IPS DF 6.9 (cell line): ENCODE results near the gene PPM1N.
A peak's percentile ranks its signal among the peaks of the same experiment; 100 is the strongest.

Source experiments
- DNase-seq: peaks from one replicate; pipeline ENCODE4 v3.0.0-alpha.2; 2013; ENCODE audit warnings: low read depth, low spot score
- H3K27ac ChIP-seq: one replicate; pipeline ENCODE4 v1.5.1; 2013; ENCODE audit warnings: low read length, control low read depth
- H3K27me3 ChIP-seq: 2 replicates; pipeline ENCODE4 v1.6.1; 2013; ENCODE audit warnings: mild to moderate bottlenecking, low read length; ENCODE audit not compliant: control insufficient read depth, insufficient read depth
- H3K36me3 ChIP-seq: 2 replicates; pipeline ENCODE4 v1.6.1; 2013; ENCODE audit warnings: low read length; ENCODE audit not compliant: control insufficient read depth, insufficient read depth
- H3K4me1 ChIP-seq: 2 replicates; pipeline ENCODE4 v1.6.1; 2013; ENCODE audit warnings: low read length; ENCODE audit not compliant: control insufficient read depth, insufficient read depth
- H3K4me3 ChIP-seq: 2 replicates; pipeline ENCODE4 v1.5.1; 2013; ENCODE audit warnings: mild to moderate bottlenecking, low read length
- H3K9me3 ChIP-seq: 2 replicates; pipeline ENCODE4 v1.6.1; 2013; ENCODE audit warnings: low read length, inconsistent platforms; ENCODE audit not compliant: control insufficient read depth, insufficient read depth
- WGBS: extraction: QIAGEN DNeasy Blood & Tissue Kit; methylation state at CpG from one replicate; pipeline ENCODE4 v1.1.7; 2013; ENCODE audit warnings: mixed read lengths, missing lambda C conversion rate; ENCODE audit not compliant: insufficient read length, insufficient coverage; 5-methylcytosine and 5-hydroxymethylcytosine counted together

PPM1N gene

GRCh38 chr19:45522010-45522941, 24.0 kb downstream of the PPM1N start:
- H3K27ac ChIP-seq = no peak overlapping the region

GRCh38 chr19:45523642-45524256, 25.5 kb downstream of the PPM1N start:
- no peak overlapping the region for H3K27ac ChIP-seq
- H3K4me3 ChIP-seq = no peak overlapping the region
- peak; percentile 72 for DNase-seq
- no peaks in the 10 kb centered on the region for H3K9me3 ChIP-seq
- peaks cover 24% of the 10 kb centered on the region for H3K36me3 ChIP-seq
- H3K27me3 ChIP-seq = no peaks in the 10 kb centered on the region
- WGBS = no CpG with 5 or more reads among the region's 9 CpGs
- peaks cover 6% of the 10 kb centered on the region for H3K4me1 ChIP-seq

More at GRCh38 chr19:45522010-45522941, 24.0 kb downstream of the PPM1N start:
- H3K4me1 ChIP-seq = peaks cover 1% of the 10 kb centered on the region; the same call in 1 of the 2 replicates
- WGBS = no CpG with 5 or more reads among the region's 24 CpGs
- no peak overlapping the region for H3K4me3 ChIP-seq
- H3K9me3 ChIP-seq = no peaks in the 10 kb centered on the region
- H3K36me3 ChIP-seq = peaks cover 35% of the 10 kb centered on the region
- no peaks in the 10 kb centered on the region for H3K27me3 ChIP-seq
- no peak for DNase-seq

GRCh38 chr19:45524575-45525129, 26.4 kb downstream of the PPM1N start:
- Histone ChIP-seq H3K36me3 (peaks cover 24% of the 10 kb centered on the region), H3K27me3 (no peaks in the 10 kb centered on the region), H3K27ac (no peak overlapping the region), H3K9me3 (no peaks in the 10 kb centered on the region), H3K4me3 (no peak overlapping the region), H3K4me1 (peaks cover 6% of the 10 kb centered on the region)
- DNase-seq = no peak
- WGBS = no CpG with 5 or more reads among the region's 15 CpGs

GRCh38 chr19:45526143-45526542, 27.9 kb downstream of the PPM1N start:
- H3K27ac ChIP-seq = no peak overlapping the region
- peak; percentile 88 for DNase-seq
- H3K4me3 ChIP-seq = no peak overlapping the region
- no CpG with 5 or more reads among the region's 9 CpGs for WGBS
- peaks cover 14% of the 10 kb centered on the region for H3K36me3 ChIP-seq
- H3K9me3 ChIP-seq = no peaks in the 10 kb centered on the region
- no peaks in the 10 kb centered on the region for H3K27me3 ChIP-seq
- peaks cover 6% of the 10 kb centered on the region for H3K4me1 ChIP-seq

GRCh38 chr19:45526971-45527370, 28.7 kb downstream of the PPM1N start:
- Histone ChIP-seq H3K36me3 (peaks cover 13% of the 10 kb centered on the region), H3K27me3 (no peaks in the 10 kb centered on the region), H3K4me1 (peaks cover 6% of the 10 kb centered on the region), H3K27ac (no peak overlapping the region), H3K9me3 (no peaks in the 10 kb centered on the region), H3K4me3 (no peak overlapping the region)
- DNase-seq = no peak
- no CpG with 5 or more reads among the region's 4 CpGs for WGBS

GRCh38 chr19:45527731-45528130, 29.5 kb downstream of the PPM1N start:
- H3K36me3 ChIP-seq = peaks cover 13% of the 10 kb centered on the region
- H3K27me3 ChIP-seq = no peaks in the 10 kb centered on the region
- H3K4me3 ChIP-seq = no peak overlapping the region
- no peaks in the 10 kb centered on the region for H3K9me3 ChIP-seq
- WGBS = no CpG with 5 or more reads among the region's 15 CpGs
- H3K4me1 ChIP-seq = peaks cover 6% of the 10 kb centered on the region
- no peak for DNase-seq
- no peak overlapping the region for H3K27ac ChIP-seq

GRCh38 chr19:45528149-45528743, 30.0 kb downstream of the PPM1N start:
- H3K36me3 ChIP-seq = peaks cover 13% of the 10 kb centered on the region
- whole genome bisulfite sequencing = no CpG with 5 or more reads among the region's 17 CpGs
- peak overlapping the region; percentile 36; the same call in 1 of the 2 replicates for H3K4me3 ChIP-seq
- H3K27ac ChIP-seq = no peak overlapping the region
- H3K27me3 ChIP-seq = no peaks in the 10 kb centered on the region
- peaks cover 6% of the 10 kb centered on the region for H3K4me1 ChIP-seq
- no peaks in the 10 kb centered on the region for H3K9me3 ChIP-seq
- DNase-seq = peak; percentile 47

- Histone ChIP-seq H3K27me3 (no peaks in the 10 kb centered on the region), H3K27ac (no peak overlapping the region), H3K36me3 (peaks cover 13% of the 10 kb centered on the region), H3K9me3 (no peaks in the 10 kb centered on the region), H3K4me1 (peaks cover 6% of the 10 kb centered on the region; the same call in 1 of the 2 replicates), H3K4me3 (peak overlapping the region; percentile 36; the same call in 1 of the 2 replicates)
- no CpG with 5 or more reads among the region's 49 CpGs for WGBS
- peak; percentile 87 for DNase-seq
Measured at GRCh38 chr19:45528744-45529419, 30.6 kb downstream of the PPM1N start.

GRCh38 chr19:45529420-45529785, 31.2 kb downstream of the PPM1N start:
- peak overlapping the region; percentile 21; the same call in 1 of the 2 replicates for H3K4me3 ChIP-seq
- no peaks in the 10 kb centered on the region for H3K27me3 ChIP-seq
- no CpG with 5 or more reads among the region's 14 CpGs for WGBS
- H3K9me3 ChIP-seq = no peaks in the 10 kb centered on the region
- peaks cover 8% of the 10 kb centered on the region for H3K36me3 ChIP-seq
- peaks cover 6% of the 10 kb centered on the region; the same call in 1 of the 2 replicates for H3K4me1 ChIP-seq
- no peak overlapping the region for H3K27ac ChIP-seq
- no peak for DNase-seq

- no peak for DNase-seq
- no peak overlapping the region for H3K4me3 ChIP-seq
- H3K36me3 ChIP-seq = no peaks in the 10 kb centered on the region
- WGBS = no CpG with 5 or more reads among the region's 1 CpG
- no peak overlapping the region for H3K27ac ChIP-seq
- H3K4me1 ChIP-seq = peaks cover 4% of the 10 kb centered on the region; the same call in 1 of the 2 replicates
- H3K9me3 ChIP-seq = no peaks in the 10 kb centered on the region
- H3K27me3 ChIP-seq = no peaks in the 10 kb centered on the region
Measured at GRCh38 chr19:45531349-45531748, 33.1 kb downstream of the PPM1N start.
